Heart left ventricle (tissue), 13 donors: ENCODE data around the gene SLC9A3.

Experiments
- CTCF ChIP-seq, 12 donors: fragments of 200-600 bp; sonication (generic) in 4 of 12; IDR thresholded peaks; one replicate each; pipeline versions ENCODE4 v1.5.0 to v1.8.0; 2018 to 2022; ENCODE audit warnings: antibody characterized with exemption in 12 of 12, mild to moderate bottlenecking in 5 of 12
- POLR2A ChIP-seq, 2 donors: fragments of 450-650 bp; IDR thresholded peaks; one replicate each; pipeline ENCODE4 v1.6.1; 2017; ENCODE audit warnings: antibody characterized with exemption in 2 of 2, mild to moderate bottlenecking in 2 of 2, moderate library complexity in 2 of 2
- donor health status: ischemic (EF 13 %, LVEDD 7.1; RV severe dilation, severe dysfunction).
- donor health status: DM: no; HTN: yes; CAD: no.
- donor health status: DM: no; HTN: no; CAD: no.
- donor health status: ischemic (EF 25% LVEDD 6.9; RV normal size, moderate dysfunction).
- donor health status: ischemic (EF 25% LVEDD 5.7; RV mildly dilated, moderate dysfunction).
- donor health status: ischemic (EF 35%, LVEDD 5.7; RV mildly dilated, moderate dysfunction).
- donor health status: nonischemic (EF 11% LVEDD 7.7; RV severe dilation, severe dysfunction).
- donor health status: DM: yes; HTN: yes; CAD: no.
- donor health status: PGD.
- donor health status: ischemic (EF 29% LVEDD 5.4; RV normal size, mild dysfunction).
- donor health status: nonischemic (EF 23%, LVEDD 6.1; RV moderate dilation, normal function).

- TF ChIP-seq POLR2A (IDR thresholded peaks at IDR 0.05) (no peak), CTCF (IDR thresholded peaks at IDR 0.05) (peak in 2 of 12 donors; percentile 8 to 10)
These were observed 88.1 kb downstream of the SLC9A3 start for GRCh38 chr5:435961-436640.
